ENCODE measurements around the gene FRMD3.

DNA sequence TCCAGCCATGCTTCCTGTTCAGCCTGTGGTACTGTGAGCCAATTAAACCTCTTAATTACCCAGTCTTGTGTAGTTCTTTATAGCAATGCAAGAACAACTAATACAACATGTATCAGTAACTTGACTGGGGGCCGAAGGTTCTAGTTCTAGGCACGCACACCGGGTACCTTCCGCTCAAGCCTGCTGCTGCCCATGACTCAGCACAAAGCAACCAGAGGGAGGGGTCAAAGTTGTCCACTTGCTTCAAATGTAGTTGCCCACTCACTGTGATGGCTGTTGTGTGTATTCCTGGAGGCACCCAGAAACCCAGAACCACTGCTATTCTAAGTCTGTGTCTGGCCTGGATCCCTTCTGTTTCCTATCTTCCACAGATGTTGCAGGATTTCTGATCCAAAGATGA lies 222.6 kb downstream of the FRMD3 start:
- TF ChIP-seq BHLHE40 (IDR thresholded peaks at IDR 0.05; ENCODE audit: borderline replicate concordance) (no peak), TARDBP (IDR thresholded peaks at IDR 0.05) (no peak), HDGF (IDR thresholded peaks at IDR 0.05; ENCODE audit: borderline replicate concordance) (no peak), FOXM1 (IDR thresholded peaks at IDR 0.05; ENCODE audit: borderline replicate concordance) (no peak), ZNF384 (IDR thresholded peaks at IDR 0.05) (no peak), LEF1 (IDR thresholded peaks at IDR 0.05; ENCODE audit: borderline replicate concordance) (no peak), SP1 (IDR thresholded peaks at IDR 0.05) (no peak), ELF4 (IDR thresholded peaks at IDR 0.05) (no peak), ARNT (IDR thresholded peaks at IDR 0.05) (no peak)
- TF ChIP-seq, protein P1, sequence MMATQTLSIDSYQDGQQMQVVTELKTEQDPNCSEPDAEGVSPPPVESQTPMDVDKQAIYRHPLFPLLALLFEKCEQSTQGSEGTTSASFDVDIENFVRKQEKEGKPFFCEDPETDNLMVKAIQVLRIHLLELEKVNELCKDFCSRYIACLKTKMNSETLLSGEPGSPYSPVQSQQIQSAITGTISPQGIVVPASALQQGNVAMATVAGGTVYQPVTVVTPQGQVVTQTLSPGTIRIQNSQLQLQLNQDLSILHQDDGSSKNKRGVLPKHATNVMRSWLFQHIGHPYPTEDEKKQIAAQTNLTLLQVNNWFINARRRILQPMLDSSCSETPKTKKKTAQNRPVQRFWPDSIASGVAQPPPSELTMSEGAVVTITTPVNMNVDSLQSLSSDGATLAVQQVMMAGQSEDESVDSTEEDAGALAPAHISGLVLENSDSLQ (IDR thresholded peaks at IDR 0.05): no peak

All from HEK293T (cell line).